ENCODE measurements around the gene CNP.

DNA sequence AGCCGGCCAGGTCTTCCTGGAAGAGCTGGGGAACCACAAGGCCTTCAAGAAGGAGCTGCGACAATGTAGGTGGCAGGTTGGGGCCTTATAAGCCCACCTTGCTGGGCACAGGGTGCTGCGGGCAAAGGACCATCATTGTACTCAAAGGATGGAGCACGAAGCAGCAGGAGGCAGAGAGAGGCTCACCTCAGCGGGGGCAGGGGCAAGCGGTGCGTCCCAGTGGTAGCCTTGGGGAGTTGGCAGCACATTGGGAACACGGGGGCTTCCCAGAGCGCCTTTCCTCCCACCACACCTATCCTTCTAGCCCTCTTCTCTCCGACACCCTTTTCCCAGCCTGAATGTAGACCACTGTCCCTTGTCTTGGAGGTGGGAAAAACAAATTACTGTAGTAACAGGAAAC is 2.1 kb downstream of the CNP start:
- TF ChIP-seq TAF1 (IDR thresholded peaks at IDR 0.05; ENCODE audit: borderline replicate concordance, insufficient read depth, low read length) (no peak), SIN3A (IDR thresholded peaks at IDR 0.05; ENCODE audit: borderline replicate concordance, insufficient read depth, low read length) (no peak), FOXP2 (optimal IDR thresholded peaks at IDR 0.05; ENCODE audit: borderline replicate concordance, extremely low read depth, extremely low read length, insufficient read depth) (no peak)
- TF ChIP-seq, protein P1, sequence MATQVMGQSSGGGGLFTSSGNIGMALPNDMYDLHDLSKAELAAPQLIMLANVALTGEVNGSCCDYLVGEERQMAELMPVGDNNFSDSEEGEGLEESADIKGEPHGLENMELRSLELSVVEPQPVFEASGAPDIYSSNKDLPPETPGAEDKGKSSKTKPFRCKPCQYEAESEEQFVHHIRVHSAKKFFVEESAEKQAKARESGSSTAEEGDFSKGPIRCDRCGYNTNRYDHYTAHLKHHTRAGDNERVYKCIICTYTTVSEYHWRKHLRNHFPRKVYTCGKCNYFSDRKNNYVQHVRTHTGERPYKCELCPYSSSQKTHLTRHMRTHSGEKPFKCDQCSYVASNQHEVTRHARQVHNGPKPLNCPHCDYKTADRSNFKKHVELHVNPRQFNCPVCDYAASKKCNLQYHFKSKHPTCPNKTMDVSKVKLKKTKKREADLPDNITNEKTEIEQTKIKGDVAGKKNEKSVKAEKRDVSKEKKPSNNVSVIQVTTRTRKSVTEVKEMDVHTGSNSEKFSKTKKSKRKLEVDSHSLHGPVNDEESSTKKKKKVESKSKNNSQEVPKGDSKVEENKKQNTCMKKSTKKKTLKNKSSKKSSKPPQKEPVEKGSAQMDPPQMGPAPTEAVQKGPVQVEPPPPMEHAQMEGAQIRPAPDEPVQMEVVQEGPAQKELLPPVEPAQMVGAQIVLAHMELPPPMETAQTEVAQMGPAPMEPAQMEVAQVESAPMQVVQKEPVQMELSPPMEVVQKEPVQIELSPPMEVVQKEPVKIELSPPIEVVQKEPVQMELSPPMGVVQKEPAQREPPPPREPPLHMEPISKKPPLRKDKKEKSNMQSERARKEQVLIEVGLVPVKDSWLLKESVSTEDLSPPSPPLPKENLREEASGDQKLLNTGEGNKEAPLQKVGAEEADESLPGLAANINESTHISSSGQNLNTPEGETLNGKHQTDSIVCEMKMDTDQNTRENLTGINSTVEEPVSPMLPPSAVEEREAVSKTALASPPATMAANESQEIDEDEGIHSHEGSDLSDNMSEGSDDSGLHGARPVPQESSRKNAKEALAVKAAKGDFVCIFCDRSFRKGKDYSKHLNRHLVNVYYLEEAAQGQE (IDR thresholded peaks at IDR 0.05; ENCODE audit: insufficient read depth in 1 of 2, low read depth in 2 of 2, low read length in 2 of 2) = no peak
